Body of pancreas (tissue), 4 donors: ENCODE measurements around the gene ATP13A2.

Experiments
- POLR2A ChIP-seq, 3 donors: fragments of 450-650 bp; IDR thresholded peaks; one replicate each; pipeline ENCODE4 v1.6.1; 2016; ENCODE audit warnings: antibody characterized with exemption in 3 of 3, mild to moderate bottlenecking in 2 of 3
- TF ChIP-seq, protein P1 (sequence below), 7 experiments: fragments of 450-650 bp in 4 of 7; fragments of 200-600 bp in 3 of 7; sonication (generic) in 3 of 7; IDR thresholded peaks; one replicate each; pipeline ENCODE4 v1.5.1; 2016 to 2019; ENCODE audit warnings: antibody characterized with exemption in 7 of 7

- TF ChIP-seq POLR2A (IDR thresholded peaks at IDR 0.05), result no peak
- TF ChIP-seq, protein P1, sequence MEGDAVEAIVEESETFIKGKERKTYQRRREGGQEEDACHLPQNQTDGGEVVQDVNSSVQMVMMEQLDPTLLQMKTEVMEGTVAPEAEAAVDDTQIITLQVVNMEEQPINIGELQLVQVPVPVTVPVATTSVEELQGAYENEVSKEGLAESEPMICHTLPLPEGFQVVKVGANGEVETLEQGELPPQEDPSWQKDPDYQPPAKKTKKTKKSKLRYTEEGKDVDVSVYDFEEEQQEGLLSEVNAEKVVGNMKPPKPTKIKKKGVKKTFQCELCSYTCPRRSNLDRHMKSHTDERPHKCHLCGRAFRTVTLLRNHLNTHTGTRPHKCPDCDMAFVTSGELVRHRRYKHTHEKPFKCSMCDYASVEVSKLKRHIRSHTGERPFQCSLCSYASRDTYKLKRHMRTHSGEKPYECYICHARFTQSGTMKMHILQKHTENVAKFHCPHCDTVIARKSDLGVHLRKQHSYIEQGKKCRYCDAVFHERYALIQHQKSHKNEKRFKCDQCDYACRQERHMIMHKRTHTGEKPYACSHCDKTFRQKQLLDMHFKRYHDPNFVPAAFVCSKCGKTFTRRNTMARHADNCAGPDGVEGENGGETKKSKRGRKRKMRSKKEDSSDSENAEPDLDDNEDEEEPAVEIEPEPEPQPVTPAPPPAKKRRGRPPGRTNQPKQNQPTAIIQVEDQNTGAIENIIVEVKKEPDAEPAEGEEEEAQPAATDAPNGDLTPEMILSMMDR (IDR thresholded peaks at IDR 0.05), result no peak
These were observed 34.4 kb downstream of the ATP13A2 start for GRCh38 chr1:16977377-16977776.
